Thymus (tissue), 11 donors: ENCODE measurements around the gene SPDYE6. TPM values are rescaled to one million over a fixed set of nuclear protein-coding genes. Genes with fewer than 3 reads are reported as not detected.

Experiments used
- DNase-seq, 9 donors: peaks; one replicate each; pipeline ENCODE4 v3.0.0-alpha.2; 2013; ENCODE audit warnings: low spot score in 9 of 9, low read depth in 6 of 9, missing footprints in 1 of 9
- H3K27ac ChIP-seq, 2 donors: one replicate each; pipeline ENCODE4 v1.5.1; 2013; ENCODE audit warnings: control low read depth in 1 of 2, low read depth in 1 of 2, low read length in 1 of 2, mild to moderate bottlenecking in 1 of 2, moderate library complexity in 1 of 2
- H3K27me3 ChIP-seq, 2 donors: one replicate each; pipeline ENCODE4 v1.5.1; 2013; ENCODE audit warnings: low read length in 1 of 2; ENCODE audit not compliant: control insufficient read depth in 2 of 2, insufficient read depth in 1 of 2
- H3K36me3 ChIP-seq, 2 donors: one replicate each; pipeline ENCODE4 v1.5.1; 2013; ENCODE audit warnings: low read length in 1 of 2, mild to moderate bottlenecking in 1 of 2, moderate library complexity in 1 of 2; ENCODE audit not compliant: control insufficient read depth in 2 of 2, insufficient read depth in 2 of 2
- H3K4me1 ChIP-seq, 2 donors: one replicate each; pipeline ENCODE4 v1.5.1; 2013; ENCODE audit warnings: low read length in 2 of 2; ENCODE audit not compliant: control insufficient read depth in 2 of 2, insufficient read depth in 2 of 2
- H3K4me3 ChIP-seq, 2 donors: one replicate each; pipeline ENCODE4 v1.5.1; 2013; ENCODE audit warnings: low read length in 2 of 2, control low read depth in 1 of 2, mild to moderate bottlenecking in 1 of 2
- H3K9me3 ChIP-seq, 2 donors: one replicate each; pipeline ENCODE4 v1.5.1; 2013; ENCODE audit warnings: low read length in 1 of 2, mild to moderate bottlenecking in 1 of 2; ENCODE audit not compliant: control insufficient read depth in 2 of 2, insufficient read depth in 1 of 2
- WGBS: extraction: QIAGEN DNeasy Blood & Tissue Kit; methylation state at CpG from one replicate; pipeline ENCODE4 v1.1.7; 2013; 5-methylcytosine and 5-hydroxymethylcytosine counted together
- polyA plus RNA-seq: library from polyadenylated mRNA; stranded (reverse); fragments of 200-250 nt; gene quantifications from one replicate; pipeline ENCODE4 v1.2.3, GENCODE V29; 2013
- total RNA-seq: library from RNA; stranded (reverse); fragments of 120-200 nt; gene quantifications from one replicate; pipeline ENCODE4 v1.2.4, GENCODE V29; 2013
- donor health status: healthy.

SPDYE6 gene
- total and polyA plus RNA-seq, 2 donors, result 0.16 TPM; not detected in 1

DNA sequence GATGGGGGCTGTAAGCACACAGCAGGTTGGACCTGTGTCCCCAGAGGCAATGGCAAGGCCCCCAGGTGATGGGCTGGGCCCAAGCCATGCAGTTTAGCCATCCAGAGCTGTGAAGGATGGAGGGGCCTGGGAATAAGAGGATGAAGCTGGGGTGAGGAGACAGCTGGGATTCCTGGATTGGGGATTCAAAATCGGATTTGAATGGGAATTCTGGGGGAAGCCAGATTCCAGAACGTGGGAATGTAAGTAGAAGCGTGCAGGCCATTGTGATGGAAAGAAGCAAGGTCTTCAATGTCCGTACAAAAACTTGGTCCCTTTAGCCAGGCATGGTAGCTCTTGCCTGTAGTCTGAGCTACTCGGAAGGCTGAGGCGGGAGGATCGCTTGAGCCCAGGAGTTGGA is 59.7 kb downstream of the SPDYE6 start:
- no peak overlapping the region for H3K4me3 ChIP-seq
- no peaks in the 10 kb centered on the region for H3K9me3 ChIP-seq
- 96% methylated on average over 7 of the region's 7 CpGs for WGBS
- no peak for DNase-seq
- no peak overlapping the region for H3K27ac ChIP-seq
- H3K36me3 ChIP-seq, result no peaks in the 10 kb centered on the region
- H3K4me1 ChIP-seq, result peaks cover 0 to 3% of the 10 kb centered on the region in 2 donors
- peaks cover 0 to 53% of the 10 kb centered on the region in 2 donors for H3K27me3 ChIP-seq

DNA sequence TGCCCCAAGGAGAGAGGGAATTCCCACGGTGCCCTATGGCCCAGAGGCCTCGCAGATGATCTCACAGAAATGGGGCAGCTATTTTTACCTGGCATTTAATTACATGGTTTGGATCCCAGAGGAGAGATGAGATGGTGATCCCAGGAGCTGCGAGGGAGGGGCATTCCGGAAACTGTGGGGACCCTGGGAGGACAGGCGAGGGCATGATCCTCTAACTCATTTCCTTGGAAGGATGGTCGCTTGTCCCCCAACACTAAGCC is 60.1 kb downstream of the SPDYE6 start:
- DNase-seq, result no peak
- H3K36me3 ChIP-seq, result no peaks in the 10 kb centered on the region
- H3K9me3 ChIP-seq, result no peaks in the 10 kb centered on the region
- peaks cover 0 to 3% of the 10 kb centered on the region in 2 donors for H3K4me1 ChIP-seq
- peaks cover 0 to 55% of the 10 kb centered on the region in 2 donors for H3K27me3 ChIP-seq
- H3K4me3 ChIP-seq, result no peak overlapping the region
- H3K27ac ChIP-seq, result no peak overlapping the region
- 95% methylated on average over 6 of the region's 6 CpGs for WGBS

Other genes with a start within 250 kb of the SPDYE6 start
- gene SH2B2, start 69.6 kb downstream of the SPDYE6 start, total RNA-seq, result 0.76 TPM
- 3.9 TPM for gene SH2B2, start 69.6 kb downstream of the SPDYE6 start, polyA plus RNA-seq
- gene PRKRIP1, start 39.9 kb upstream of the SPDYE6 start, total RNA-seq, result 19.4 TPM
- gene PRKRIP1, start 39.9 kb upstream of the SPDYE6 start, polyA plus RNA-seq, result 54.4 TPM
- gene ORAI2, start 77.1 kb upstream of the SPDYE6 start, total RNA-seq, result 13.6 TPM
- gene ORAI2, start 77.1 kb upstream of the SPDYE6 start, polyA plus RNA-seq, result 11.6 TPM
- 10.0 TPM for gene ALKBH4, start 108.4 kb upstream of the SPDYE6 start, total RNA-seq
- gene ALKBH4, start 108.4 kb upstream of the SPDYE6 start, polyA plus RNA-seq, result 11.4 TPM
- gene LRWD1, start 108.5 kb upstream of the SPDYE6 start, total RNA-seq, result 16.2 TPM
- gene LRWD1, start 108.5 kb upstream of the SPDYE6 start, polyA plus RNA-seq, result 19.9 TPM
- gene POLR2J, start 122.5 kb upstream of the SPDYE6 start, total RNA-seq, result 76.0 TPM
- 67.1 TPM for gene POLR2J, start 122.5 kb upstream of the SPDYE6 start, polyA plus RNA-seq
- 7.2 TPM for gene RASA4B, start 161.3 kb upstream of the SPDYE6 start, total RNA-seq
- 14.7 TPM for gene RASA4B, start 161.3 kb upstream of the SPDYE6 start, polyA plus RNA-seq
- 2.8 TPM for gene UPK3BL2, start 187.3 kb upstream of the SPDYE6 start, total RNA-seq
- 28.2 TPM for gene UPK3BL2, start 187.3 kb upstream of the SPDYE6 start, polyA plus RNA-seq
- 0.05 TPM for gene SPDYE2, start 194.8 kb upstream of the SPDYE6 start, total RNA-seq
- gene SPDYE2, start 194.8 kb upstream of the SPDYE6 start, polyA plus RNA-seq, result 0.05 TPM
- gene POLR2J3, start 216.1 kb upstream of the SPDYE6 start, total RNA-seq, result 26.3 TPM
- gene POLR2J3, start 216.1 kb upstream of the SPDYE6 start, polyA plus RNA-seq, result 75.2 TPM